ENCODE data around the gene SF3A2.

SF3A2 gene

DNA sequence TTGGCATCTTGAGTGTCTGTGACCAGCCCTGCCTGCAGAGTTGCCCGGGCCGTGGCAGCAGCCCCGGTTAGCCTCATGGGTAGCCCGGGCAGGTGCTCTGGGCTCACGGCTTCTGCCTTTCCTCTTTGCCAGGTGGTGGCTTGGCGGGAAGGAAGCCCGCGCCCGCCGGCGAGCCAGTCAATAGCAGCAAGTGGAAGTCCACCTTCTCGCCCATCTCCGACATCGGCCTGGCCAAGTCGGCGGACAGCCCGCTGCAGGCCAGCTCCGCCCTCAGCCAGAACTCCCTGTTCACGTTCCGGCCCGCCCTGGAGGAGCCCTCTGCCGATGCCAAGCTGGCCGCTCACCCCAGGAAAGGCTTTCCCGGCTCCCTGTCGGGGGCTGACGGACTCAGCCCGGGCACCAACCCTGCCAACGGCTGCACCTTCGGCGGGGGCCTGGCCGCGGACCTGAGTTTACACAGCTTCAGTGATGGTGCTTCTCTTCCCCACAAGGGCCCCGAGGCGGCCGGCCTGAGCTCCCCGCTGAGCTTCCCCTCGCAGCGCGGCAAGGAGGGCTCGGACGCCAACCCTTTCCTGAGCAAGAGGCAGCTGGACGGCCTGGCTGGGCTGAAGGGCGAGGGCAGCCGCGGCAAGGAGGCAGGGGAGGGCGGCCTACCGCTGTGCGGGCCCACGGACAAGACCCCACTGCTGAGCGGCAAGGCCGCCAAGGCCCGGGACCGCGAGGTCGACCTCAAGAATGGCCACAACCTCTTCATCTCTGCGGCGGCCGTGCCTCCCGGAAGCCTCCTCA lies 10.4 kb upstream of the SF3A2 start:
- Histone ChIP-seq H3K9me2 (ENCODE audit: low read depth, low read length) (no peaks in the 10 kb centered on the region), H3K9me3 (ENCODE audit: low read length) (no peaks in the 10 kb centered on the region), H2AFZ (ENCODE audit: low read length) (no peak overlapping the region), H3K4me3 (ENCODE audit: low read depth, low read length, poor library complexity, severe bottlenecking) (no peak overlapping the region), H3K79me2 (ENCODE audit: insufficient read depth, low read length) (no peaks in the 10 kb centered on the region), H4K20me1 (ENCODE audit: insufficient read depth, low read length) (no peaks in the 10 kb centered on the region), H3K36me3 (ENCODE audit: insufficient read depth, low read length) (peaks cover 47% of the 10 kb centered on the region), H3K9ac (ENCODE audit: low read length) (no peak overlapping the region), H3K4me1 (ENCODE audit: insufficient read depth, low read length, severe bottlenecking) (peaks cover 65% of the 10 kb centered on the region), H3K27ac (ENCODE audit: low read depth, low read length, poor library complexity, severe bottlenecking) (no peak overlapping the region), H3F3A (ENCODE audit: insufficient read depth, low read length) (no peaks in the 10 kb centered on the region), H3K27me3 (ENCODE audit: insufficient read depth, low read length) (no peaks in the 10 kb centered on the region), H3K4me2 (ENCODE audit: low read length) (no peak overlapping the region)
- no peak for TF ChIP-seq EZH2 (IDR thresholded peaks at IDR 0.05; ENCODE audit: borderline replicate concordance, low read length)
- TF ChIP-seq, protein P1, sequence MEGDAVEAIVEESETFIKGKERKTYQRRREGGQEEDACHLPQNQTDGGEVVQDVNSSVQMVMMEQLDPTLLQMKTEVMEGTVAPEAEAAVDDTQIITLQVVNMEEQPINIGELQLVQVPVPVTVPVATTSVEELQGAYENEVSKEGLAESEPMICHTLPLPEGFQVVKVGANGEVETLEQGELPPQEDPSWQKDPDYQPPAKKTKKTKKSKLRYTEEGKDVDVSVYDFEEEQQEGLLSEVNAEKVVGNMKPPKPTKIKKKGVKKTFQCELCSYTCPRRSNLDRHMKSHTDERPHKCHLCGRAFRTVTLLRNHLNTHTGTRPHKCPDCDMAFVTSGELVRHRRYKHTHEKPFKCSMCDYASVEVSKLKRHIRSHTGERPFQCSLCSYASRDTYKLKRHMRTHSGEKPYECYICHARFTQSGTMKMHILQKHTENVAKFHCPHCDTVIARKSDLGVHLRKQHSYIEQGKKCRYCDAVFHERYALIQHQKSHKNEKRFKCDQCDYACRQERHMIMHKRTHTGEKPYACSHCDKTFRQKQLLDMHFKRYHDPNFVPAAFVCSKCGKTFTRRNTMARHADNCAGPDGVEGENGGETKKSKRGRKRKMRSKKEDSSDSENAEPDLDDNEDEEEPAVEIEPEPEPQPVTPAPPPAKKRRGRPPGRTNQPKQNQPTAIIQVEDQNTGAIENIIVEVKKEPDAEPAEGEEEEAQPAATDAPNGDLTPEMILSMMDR (IDR thresholded peaks at IDR 0.05; ENCODE audit: low read length) = no peak

DNA sequence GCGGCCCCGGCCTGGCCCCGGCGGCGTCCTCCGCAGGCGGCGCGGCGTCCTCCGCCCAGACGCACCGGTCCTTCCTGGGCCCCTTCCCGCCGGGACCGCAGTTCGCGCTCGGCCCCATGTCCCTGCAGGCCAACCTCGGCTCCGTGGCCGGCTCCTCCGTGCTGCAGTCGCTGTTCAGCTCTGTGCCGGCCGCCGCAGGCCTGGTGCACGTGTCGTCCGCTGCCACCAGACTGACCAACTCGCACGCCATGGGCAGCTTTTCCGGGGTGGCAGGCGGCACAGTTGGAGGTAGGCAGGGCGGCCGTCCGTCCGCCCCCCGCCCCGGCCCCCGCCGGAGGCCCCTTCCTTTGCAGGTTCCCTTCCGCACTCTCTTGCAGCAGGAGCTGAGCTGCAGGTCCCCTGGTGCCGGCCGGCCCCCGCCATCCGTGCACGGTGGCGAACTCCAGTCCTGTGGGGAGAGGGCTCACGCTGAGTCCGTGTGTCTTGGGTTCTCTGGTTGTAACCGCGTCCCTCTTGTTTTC lies 9.7 kb upstream of the SF3A2 start:
- peak overlapping the region; percentile 36 for H3K4me3 ChIP-seq (ENCODE audit: low read depth, low read length, poor library complexity, severe bottlenecking)
- no peaks in the 10 kb centered on the region for H3K9me2 ChIP-seq (ENCODE audit: low read depth, low read length)
- TF ChIP-seq EZH2 (IDR thresholded peaks at IDR 0.05; ENCODE audit: borderline replicate concordance, low read length) = no peak
- TF ChIP-seq, protein P1 (IDR thresholded peaks at IDR 0.05; ENCODE audit: low read length) = no peak
- H3K9me3 ChIP-seq (ENCODE audit: low read length) = no peaks in the 10 kb centered on the region
- peaks cover 48% of the 10 kb centered on the region for H3K36me3 ChIP-seq (ENCODE audit: insufficient read depth, low read length)
- peak overlapping the region; percentile 92 for H3K27ac ChIP-seq (ENCODE audit: low read depth, low read length, poor library complexity, severe bottlenecking)
- no peaks in the 10 kb centered on the region for H3K27me3 ChIP-seq (ENCODE audit: insufficient read depth, low read length)
- no peak overlapping the region for H2AFZ ChIP-seq (ENCODE audit: low read length)
- H3K79me2 ChIP-seq (ENCODE audit: insufficient read depth, low read length) = no peaks in the 10 kb centered on the region
- H3K4me2 ChIP-seq (ENCODE audit: low read length) = peak overlapping the region; percentile 62
- peak overlapping the region; percentile 49; the same call in 1 of the 2 replicates for H3K9ac ChIP-seq (ENCODE audit: low read length)
- H4K20me1 ChIP-seq (ENCODE audit: insufficient read depth, low read length) = no peaks in the 10 kb centered on the region
- H3F3A ChIP-seq (ENCODE audit: insufficient read depth, low read length) = no peaks in the 10 kb centered on the region
- H3K4me1 ChIP-seq (ENCODE audit: insufficient read depth, low read length, severe bottlenecking) = peaks cover 65% of the 10 kb centered on the region

DNA sequence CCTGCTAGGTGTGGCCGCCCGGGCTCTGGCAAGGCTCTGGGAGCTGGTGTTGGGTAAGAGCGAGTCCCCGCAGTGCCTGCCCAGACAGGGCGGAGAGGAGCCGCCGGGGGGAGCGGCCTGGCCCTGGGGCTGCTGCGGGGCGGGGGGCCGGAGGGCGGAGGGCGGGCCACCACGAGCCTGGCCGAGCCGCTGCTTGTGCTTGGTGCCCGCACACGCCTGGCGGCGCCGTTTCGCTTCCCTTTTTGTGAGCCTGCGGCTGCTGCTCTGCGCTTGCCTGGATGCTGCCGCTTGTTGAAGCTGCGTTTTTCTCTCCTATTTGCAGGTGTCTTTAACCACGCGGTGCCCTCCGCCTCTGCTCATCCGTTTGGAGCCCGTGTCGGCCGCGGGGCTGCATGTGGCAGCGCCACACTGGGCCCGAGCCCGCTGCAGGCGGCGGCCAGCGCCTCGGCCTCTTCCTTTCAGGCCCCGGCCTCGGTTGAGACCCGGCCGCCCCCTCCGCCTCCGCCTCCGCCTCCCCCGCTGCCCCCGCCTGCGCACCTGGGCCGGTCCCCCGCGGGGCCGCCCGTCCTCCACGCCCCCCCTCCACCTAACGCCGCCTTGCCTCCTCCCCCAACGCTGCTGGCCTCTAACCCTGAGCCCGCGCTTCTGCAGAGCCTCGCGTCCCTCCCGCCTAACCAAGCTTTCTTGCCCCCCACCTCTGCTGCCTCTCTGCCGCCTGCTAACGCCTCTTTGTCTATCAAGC lies 9.0 kb upstream of the SF3A2 start:
- Histone ChIP-seq H3K36me3 (ENCODE audit: insufficient read depth, low read length) (peaks cover 49% of the 10 kb centered on the region), H2AFZ (ENCODE audit: low read length) (no peak overlapping the region), H3K79me2 (ENCODE audit: insufficient read depth, low read length) (no peaks in the 10 kb centered on the region), H3F3A (ENCODE audit: insufficient read depth, low read length) (no peaks in the 10 kb centered on the region), H3K4me3 (ENCODE audit: low read depth, low read length, poor library complexity, severe bottlenecking) (peak overlapping the region; percentile 57), H3K4me2 (ENCODE audit: low read length) (peak overlapping the region; percentile 87), H3K9ac (ENCODE audit: low read length) (peak overlapping the region; percentile 86), H3K9me3 (ENCODE audit: low read length) (no peaks in the 10 kb centered on the region), H4K20me1 (ENCODE audit: insufficient read depth, low read length) (no peaks in the 10 kb centered on the region), H3K9me2 (ENCODE audit: low read depth, low read length) (no peaks in the 10 kb centered on the region), H3K4me1 (ENCODE audit: insufficient read depth, low read length, severe bottlenecking) (peaks cover 65% of the 10 kb centered on the region), H3K27ac (ENCODE audit: low read depth, low read length, poor library complexity, severe bottlenecking) (peak overlapping the region; percentile 92), H3K27me3 (ENCODE audit: insufficient read depth, low read length) (no peaks in the 10 kb centered on the region)
- TF ChIP-seq, protein P1 (IDR thresholded peaks at IDR 0.05; ENCODE audit: low read length) = no peak; the same call in 1 of the 2 replicates
- TF ChIP-seq EZH2 (IDR thresholded peaks at IDR 0.05; ENCODE audit: borderline replicate concordance, low read length) = no peak
